Glutamatergic neuron (in vitro differentiated cells): ENCODE data around the gene OR10J1. TPM values are rescaled to one million over a fixed set of nuclear protein-coding genes. Genes with fewer than 3 reads are reported as not detected.

Experiments used
- DNase-seq: peaks from one replicate; pipeline ENCODE4 v3.0.0; 2022
- H3K27ac Mint-ChIP-seq: one replicate; pipeline ENCODE4 v1.8.0; 2020; ENCODE audit warnings: mild to moderate bottlenecking, mixed read lengths, inconsistent platforms; ENCODE audit not compliant: unreplicated experiment
- H3K27me3 Mint-ChIP-seq: one replicate; pipeline ENCODE4 v1.8.0; 2020; ENCODE audit warnings: mild to moderate bottlenecking, moderate library complexity, mixed read lengths, inconsistent platforms; ENCODE audit not compliant: unreplicated experiment
- H3K36me3 Mint-ChIP-seq: one replicate; pipeline ENCODE4 v1.8.0; 2020; ENCODE audit warnings: mild to moderate bottlenecking, mixed read lengths, inconsistent platforms; ENCODE audit not compliant: unreplicated experiment
- H3K4me1 Mint-ChIP-seq: one replicate; pipeline ENCODE4 v1.8.0; 2020; ENCODE audit warnings: mild to moderate bottlenecking, low read depth, mixed read lengths, inconsistent platforms; ENCODE audit not compliant: unreplicated experiment
- H3K4me3 Mint-ChIP-seq: one replicate; pipeline ENCODE4 v1.8.0; 2020; ENCODE audit warnings: mild to moderate bottlenecking, mixed read lengths, inconsistent platforms; ENCODE audit not compliant: unreplicated experiment
- H3K9me3 Mint-ChIP-seq: one replicate; pipeline ENCODE4 v1.8.0; 2020; ENCODE audit warnings: mild to moderate bottlenecking, moderate library complexity, mixed read lengths, inconsistent platforms; ENCODE audit not compliant: unreplicated experiment
- long read RNA-seq: library from polyadenylated mRNA; unstranded; transcript quantifications from one replicate; pipeline ENCODE4 v2.0.0, GENCODE V29; 2020; ENCODE audit not compliant: unreplicated experiment
- total RNA-seq: library from RNA; stranded (reverse); fragmentation: NEBNext Ultra II Directional; extraction: Animal tissue kit (Norgen Biotek cat#: 25700); gene quantifications from one replicate; pipeline ENCODE4 v1.2.1, GENCODE V29; 2021; ENCODE audit not compliant: unreplicated experiment
- TF ChIP-seq, protein P1 (sequence below): fragments of 200-600 bp; sonication (generic); IDR thresholded peaks from one replicate; pipeline ENCODE4 v1.5.0; 2021; ENCODE audit not compliant: partially characterized antibody, unreplicated experiment

OR10J1 gene
- total RNA-seq = not detected
- long read RNA-seq = 0 reads

GRCh38 chr1:159439422-159439821 lies at the start of gene OR10J1:
Gene OR10J1, plus strand, starts transcription at chr1:159439722. Its CDS starts 70 bp downstream, at chr1:159439792.
- Mint-ChIP-seq H3K27me3 (no peaks in the 10 kb centered on the region), H3K36me3 (no peaks in the 10 kb centered on the region), H3K4me3 (no peak within 1 kb of the TSS), H3K27ac (no peak within 1 kb of the TSS), H3K9me3 (no peaks in the 10 kb centered on the region), H3K4me1 (no peaks in the 10 kb centered on the region)
- DNase-seq = no peak
- TF ChIP-seq, protein P1, sequence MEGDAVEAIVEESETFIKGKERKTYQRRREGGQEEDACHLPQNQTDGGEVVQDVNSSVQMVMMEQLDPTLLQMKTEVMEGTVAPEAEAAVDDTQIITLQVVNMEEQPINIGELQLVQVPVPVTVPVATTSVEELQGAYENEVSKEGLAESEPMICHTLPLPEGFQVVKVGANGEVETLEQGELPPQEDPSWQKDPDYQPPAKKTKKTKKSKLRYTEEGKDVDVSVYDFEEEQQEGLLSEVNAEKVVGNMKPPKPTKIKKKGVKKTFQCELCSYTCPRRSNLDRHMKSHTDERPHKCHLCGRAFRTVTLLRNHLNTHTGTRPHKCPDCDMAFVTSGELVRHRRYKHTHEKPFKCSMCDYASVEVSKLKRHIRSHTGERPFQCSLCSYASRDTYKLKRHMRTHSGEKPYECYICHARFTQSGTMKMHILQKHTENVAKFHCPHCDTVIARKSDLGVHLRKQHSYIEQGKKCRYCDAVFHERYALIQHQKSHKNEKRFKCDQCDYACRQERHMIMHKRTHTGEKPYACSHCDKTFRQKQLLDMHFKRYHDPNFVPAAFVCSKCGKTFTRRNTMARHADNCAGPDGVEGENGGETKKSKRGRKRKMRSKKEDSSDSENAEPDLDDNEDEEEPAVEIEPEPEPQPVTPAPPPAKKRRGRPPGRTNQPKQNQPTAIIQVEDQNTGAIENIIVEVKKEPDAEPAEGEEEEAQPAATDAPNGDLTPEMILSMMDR = no peak

- Mint-ChIP-seq H3K9me3 (no peaks in the 10 kb centered on the region), H3K27ac (no peak overlapping the region), H3K36me3 (no peaks in the 10 kb centered on the region), H3K4me3 (no peak overlapping the region), H3K27me3 (no peaks in the 10 kb centered on the region), H3K4me1 (no peaks in the 10 kb centered on the region)
- no peak for DNase-seq
- TF ChIP-seq, protein P1 = no peak
Observed at GRCh38 chr1:159406821-159407220, 32.7 kb upstream of the OR10J1 start.

GRCh38 chr1:159408862-159409400 lies 30.6 kb upstream of the OR10J1 start:
- no peaks in the 10 kb centered on the region for H3K9me3 Mint-ChIP-seq
- TF ChIP-seq, protein P1 = no peak

GRCh38 chr1:159421821-159422220 lies 17.7 kb upstream of the OR10J1 start:
- no peak overlapping the region for H3K27ac Mint-ChIP-seq
- peaks cover 9% of the 10 kb centered on the region for H3K36me3 Mint-ChIP-seq
- DNase-seq = peak; percentile 25
- H3K4me1 Mint-ChIP-seq = no peaks in the 10 kb centered on the region
- no peaks in the 10 kb centered on the region for H3K27me3 Mint-ChIP-seq
- TF ChIP-seq, protein P1 = peak; percentile 36
- peaks cover 3% of the 10 kb centered on the region for H3K9me3 Mint-ChIP-seq
- H3K4me3 Mint-ChIP-seq = no peak overlapping the region

More at GRCh38 chr1:159408862-159409400, 30.6 kb upstream of the OR10J1 start:
- no peak for DNase-seq
- Mint-ChIP-seq H3K27me3 (no peaks in the 10 kb centered on the region), H3K27ac (no peak overlapping the region), H3K36me3 (no peaks in the 10 kb centered on the region), H3K4me3 (no peak overlapping the region), H3K4me1 (no peaks in the 10 kb centered on the region)

- no peaks in the 10 kb centered on the region for H3K4me1 Mint-ChIP-seq
- peaks cover 2% of the 10 kb centered on the region for H3K27me3 Mint-ChIP-seq
- TF ChIP-seq, protein P1 = no peak
- H3K27ac Mint-ChIP-seq = no peak overlapping the region
- H3K36me3 Mint-ChIP-seq = no peaks in the 10 kb centered on the region
- no peaks in the 10 kb centered on the region for H3K9me3 Mint-ChIP-seq
- DNase-seq = no peak
- no peak overlapping the region for H3K4me3 Mint-ChIP-seq
Observed at GRCh38 chr1:159428536-159428935, 11.0 kb upstream of the OR10J1 start.
